ENCODE results near the gene RAVER2.

Gene RAVER2

GRCh38 chr1:64881281-64881680 lies 136.4 kb downstream of the RAVER2 start:
- DNase-seq = no peak
